ENCODE results near the gene CHRM4. TPM values are rescaled to one million over a fixed set of nuclear protein-coding genes. Genes with fewer than 3 reads are reported as not detected.

The CHRM4 gene
- total RNA-seq, 1 donor from 2014 or later = 0.25 TPM

Other genes with a start within 250 kb of the CHRM4 start
- 0.09 TPM in 1 of 2 replicates, not detected in the other for gene CREB3L1, start 114.1 kb downstream of the CHRM4 start, total RNA-seq
- 149 and 152 TPM in 2 replicates for gene DGKZ, start 44.3 kb downstream of the CHRM4 start, total RNA-seq
- gene MDK, start 10.1 kb downstream of the CHRM4 start, total RNA-seq = 3.0 and 4.4 TPM in 2 replicates
- gene AMBRA1, start 202.2 kb upstream of the CHRM4 start, total RNA-seq = 37.8 and 38.5 TPM in 2 replicates
- 6.3 and 7.4 TPM in 2 replicates for gene HARBI1, start 225.5 kb upstream of the CHRM4 start, total RNA-seq
- gene ATG13, start 225.8 kb upstream of the CHRM4 start, total RNA-seq = 62.2 and 65.0 TPM in 2 replicates